Astrocyte (in vitro differentiated cells and primary cell): ENCODE data around the gene POU5F1. TPM values are rescaled to one million over a fixed set of nuclear protein-coding genes. Genes with fewer than 3 reads are reported as not detected.

Experiments
- DNase-seq: peaks from one replicate; pipeline ENCODE4 v3.0.0-alpha.2; 2010; ENCODE audit warnings: low read depth
- FAIRE-seq: peaks from 2 replicates; lab custom pipeline; 2011; peaks lifted over from hg19 to GRCh38; lab: Jason Lieb, UNC
- H2AFZ ChIP-seq: 2 replicates; pipeline ENCODE4 v1.6.0; 2012; ENCODE audit warnings: low read depth, low read length, inconsistent platforms
- H3K27ac ChIP-seq: 2 replicates; pipeline ENCODE4 v1.5.1; 2011; ENCODE audit warnings: low read depth, low read length, inconsistent platforms
- H3K27me3 ChIP-seq: 2 replicates; pipeline ENCODE4 v1.6.0; 2011; ENCODE audit warnings: low read length, inconsistent platforms; ENCODE audit not compliant: insufficient read depth
- H3K36me3 ChIP-seq: 2 replicates; pipeline ENCODE4 v1.5.1; 2011; ENCODE audit warnings: low read length, inconsistent platforms; ENCODE audit not compliant: insufficient read depth
- H3K4me1 ChIP-seq: 2 replicates; pipeline ENCODE4 v1.5.1; 2011; ENCODE audit warnings: low read length, inconsistent platforms; ENCODE audit not compliant: insufficient read depth
- H3K4me2 ChIP-seq: 2 replicates; pipeline ENCODE4 v1.6.0; 2012; ENCODE audit warnings: low read length, inconsistent platforms
- H3K4me3 ChIP-seq: 2 replicates; pipeline ENCODE4 v1.5.1; 2011; ENCODE audit warnings: low read depth, mild to moderate bottlenecking, low read length, inconsistent platforms; ENCODE audit not compliant: insufficient read depth
- H3K79me2 ChIP-seq: 2 replicates; pipeline ENCODE4 v1.6.0; 2012; ENCODE audit warnings: mild to moderate bottlenecking, low read length, inconsistent platforms; ENCODE audit not compliant: insufficient read depth
- H3K9ac ChIP-seq: 2 replicates; pipeline ENCODE4 v1.6.0; 2012; ENCODE audit warnings: mild to moderate bottlenecking, low read length, inconsistent platforms
- H3K9me3 ChIP-seq: 2 replicates; pipeline ENCODE4 v1.5.1; 2012; ENCODE audit warnings: low read depth, mild to moderate bottlenecking, low read length, inconsistent platforms; ENCODE audit not compliant: insufficient read depth
- H4K20me1 ChIP-seq: 2 replicates; pipeline ENCODE4 v1.6.0; 2012; ENCODE audit warnings: low read length, inconsistent platforms; ENCODE audit not compliant: insufficient read depth
- H3K27ac Mint-ChIP-seq: one replicate; pipeline ENCODE4 v1.8.0; 2021; ENCODE audit warnings: mild to moderate bottlenecking, mixed read lengths; ENCODE audit not compliant: unreplicated experiment
- H3K27me3 Mint-ChIP-seq: one replicate; pipeline ENCODE4 v1.8.0; 2021; ENCODE audit warnings: low read depth, mixed read lengths; ENCODE audit not compliant: unreplicated experiment
- H3K36me3 Mint-ChIP-seq: one replicate; pipeline ENCODE4 v1.8.0; 2021; ENCODE audit warnings: low read depth, mixed read lengths; ENCODE audit not compliant: unreplicated experiment
- H3K4me1 Mint-ChIP-seq: one replicate; pipeline ENCODE4 v1.8.0; 2021; ENCODE audit warnings: low read depth, mixed read lengths; ENCODE audit not compliant: unreplicated experiment
- H3K4me3 Mint-ChIP-seq: one replicate; pipeline ENCODE4 v1.8.0; 2021; ENCODE audit warnings: mild to moderate bottlenecking, moderate library complexity, mixed read lengths; ENCODE audit not compliant: unreplicated experiment
- H3K9me3 Mint-ChIP-seq: one replicate; pipeline ENCODE4 v1.8.0; 2021; ENCODE audit warnings: mild to moderate bottlenecking, mixed read lengths; ENCODE audit not compliant: unreplicated experiment
- CTCF ChIP-seq: IDR thresholded peaks from 2 replicates; pipeline ENCODE4 v1.5.1; 2011; ENCODE audit warnings: low read depth, mild to moderate bottlenecking, inconsistent platforms, low read length, moderate library complexity; ENCODE audit not compliant: insufficient read depth
- EZH2 ChIP-seq: IDR thresholded peaks from 2 replicates; pipeline ENCODE4 v1.6.1; 2012; ENCODE audit warnings: mild to moderate bottlenecking, low read length, inconsistent platforms; ENCODE audit not compliant: insufficient read depth
- total RNA-seq: library from RNA; stranded (reverse); gene quantifications from 2 replicates; pipeline ENCODE4 v1.2.1, GENCODE V29; 2021

Gene POU5F1
- total RNA-seq, 1 donor from 2014 or later, result 5.4 TPM

GRCh38 chr6:31209137-31209536, 38.7 kb upstream of the POU5F1 start:
- Histone ChIP-seq H3K9ac (no peak overlapping the region), H3K27me3 (peaks cover 3% of the 10 kb centered on the region), H3K4me1 (no peaks in the 10 kb centered on the region), H3K4me3 (no peak overlapping the region), H3K79me2 (no peaks in the 10 kb centered on the region), H2AFZ (no peak overlapping the region), H3K27ac (no peak overlapping the region), H4K20me1 (no peaks in the 10 kb centered on the region), H3K36me3 (no peaks in the 10 kb centered on the region), H3K4me2 (no peak overlapping the region), H3K9me3 (no peaks in the 10 kb centered on the region)
- Mint-ChIP-seq H3K27me3 (peaks cover 5% of the 10 kb centered on the region), H3K27ac (no peak overlapping the region), H3K4me1 (peaks cover 12% of the 10 kb centered on the region), H3K4me3 (no peak overlapping the region), H3K36me3 (no peaks in the 10 kb centered on the region), H3K9me3 (no peaks in the 10 kb centered on the region)
- DNase-seq (no peak), FAIRE-seq (no peak)
- TF ChIP-seq CTCF (no peak), EZH2 (no peak)

- H3K27ac ChIP-seq, result no peak overlapping the region
- FAIRE-seq, result no peak
Observed at GRCh38 chr6:31208506-31208905, 38.0 kb upstream of the POU5F1 start.

More at GRCh38 chr6:31208506-31208905, 38.0 kb upstream of the POU5F1 start:
- TF ChIP-seq EZH2 (no peak), CTCF (no peak)
- Histone ChIP-seq H3K27me3 (peaks cover 3% of the 10 kb centered on the region), H2AFZ (no peak overlapping the region), H4K20me1 (no peaks in the 10 kb centered on the region), H3K9me3 (no peaks in the 10 kb centered on the region), H3K4me3 (no peak overlapping the region), H3K9ac (no peak overlapping the region), H3K4me2 (no peak overlapping the region), H3K4me1 (no peaks in the 10 kb centered on the region), H3K79me2 (no peaks in the 10 kb centered on the region), H3K36me3 (no peaks in the 10 kb centered on the region)
- Mint-ChIP-seq H3K4me3 (no peak overlapping the region), H3K36me3 (no peaks in the 10 kb centered on the region), H3K27ac (no peak overlapping the region), H3K27me3 (peaks cover 5% of the 10 kb centered on the region), H3K9me3 (no peaks in the 10 kb centered on the region), H3K4me1 (peaks cover 18% of the 10 kb centered on the region)
- no peak for DNase-seq
